Neural progenitor cell (in vitro differentiated cells): ENCODE measurements around the gene CES2. TPM values are rescaled to one million over a fixed set of nuclear protein-coding genes. Genes with fewer than 3 reads are reported as not detected.

ENCODE experiments used
- DNase-seq: peaks from one replicate; pipeline ENCODE4 v3.0.0-alpha.2; 2016; ENCODE audit warnings: low spot score
- H2AFZ ChIP-seq: fragments of 200-600 bp; sonication (generic); replicated peaks from 2 replicates; pipeline ENCODE4 v1.6.1; 2016; ENCODE audit warnings: antibody characterized with exemption
- H3F3A ChIP-seq: fragments of 200-600 bp; sonication (generic); 2 replicates; pipeline ENCODE4 v1.6.1; 2016; ENCODE audit warnings: antibody characterized with exemption, low read depth
- H3K27ac ChIP-seq: fragments of 200-600 bp; sonication (generic); 2 replicates; pipeline ENCODE4 v1.5.1; 2016; ENCODE audit warnings: mild to moderate bottlenecking
- H3K27me3 ChIP-seq: fragments of 200-600 bp; sonication (generic); 2 replicates; pipeline ENCODE4 v1.6.1; 2016; ENCODE audit warnings: mild to moderate bottlenecking, moderate library complexity
- H3K36me3 ChIP-seq: fragments of 200-600 bp; sonication (generic); 2 replicates; pipeline ENCODE4 v1.5.1; 2016
- H3K4me1 ChIP-seq: fragments of 200-600 bp; sonication (generic); 2 replicates; pipeline ENCODE4 v1.6.1; 2016; ENCODE audit warnings: mixed run types
- H3K4me2 ChIP-seq: fragments of 200-600 bp; sonication (generic); 2 replicates; pipeline ENCODE4 v1.6.1; 2016
- H3K4me3 ChIP-seq: fragments of 200-600 bp; sonication (generic); 2 replicates; pipeline ENCODE4 v1.5.1; 2016
- H3K79me2 ChIP-seq: fragments of 200-600 bp; sonication (generic); 2 replicates; pipeline ENCODE4 v1.6.1; 2016; ENCODE audit warnings: low read depth
- H3K9ac ChIP-seq: fragments of 200-600 bp; sonication (generic); 2 replicates; pipeline ENCODE4 v1.6.1; 2016
- H3K9me3 ChIP-seq: fragments of 200-600 bp; sonication (generic); 2 replicates; pipeline ENCODE4 v1.5.1; 2016; ENCODE audit warnings: low read depth
- H4K20me1 ChIP-seq: fragments of 200-600 bp; sonication (generic); 2 replicates; pipeline ENCODE4 v1.6.1; 2016; ENCODE audit warnings: low read depth
- H3K27ac Mint-ChIP-seq: 3 replicates; pipeline ENCODE4 v1.8.0; 2021; ENCODE audit warnings: mixed read lengths
- H3K27me3 Mint-ChIP-seq: 2 replicates; pipeline ENCODE4 v1.8.0; 2022; ENCODE audit warnings: low read depth, mild to moderate bottlenecking, inconsistent platforms, moderate library complexity, mixed read lengths; ENCODE audit not compliant: insufficient read depth
- H3K36me3 Mint-ChIP-seq: 3 replicates; pipeline ENCODE4 v1.8.0; 2021; ENCODE audit warnings: mixed read lengths
- H3K4me1 Mint-ChIP-seq: 3 replicates; pipeline ENCODE4 v1.8.0; 2021; ENCODE audit warnings: mixed read lengths
- H3K4me3 Mint-ChIP-seq: 3 replicates; pipeline ENCODE4 v1.8.0; 2021; ENCODE audit warnings: mild to moderate bottlenecking, moderate library complexity, mixed read lengths
- H3K9me3 Mint-ChIP-seq: 3 replicates; pipeline ENCODE4 v1.8.0; 2020; ENCODE audit warnings: mixed read lengths
- EZH2 ChIP-seq: fragments of 200-600 bp; sonication (generic); IDR thresholded peaks from 2 replicates; pipeline ENCODE4 v1.6.1; 2017; ENCODE audit warnings: antibody characterized with exemption, mild to moderate bottlenecking, moderate library complexity
- EZH2phosphoT487 ChIP-seq: fragments of 200-600 bp; sonication (generic); IDR thresholded peaks from 2 replicates; pipeline ENCODE4 v1.6.1; 2017; ENCODE audit warnings: antibody characterized with exemption
- total RNA-seq: library from RNA; depleted of rRNA; stranded (reverse); fragments of >200 nt; gene quantifications from 2 replicates; pipeline ENCODE4 v1.2.3, GENCODE V29; 2015; ENCODE audit warnings: low replicate concordance
- TF ChIP-seq, protein P1 (sequence below): fragments of 200-600 bp; sonication (generic); IDR thresholded peaks from 2 replicates; pipeline ENCODE4 v1.5.1; 2017; ENCODE audit warnings: antibody characterized with exemption, mild to moderate bottlenecking

CES2 gene
- total RNA-seq, 1 donor from 2014 or later: 11.1 TPM

DNA sequence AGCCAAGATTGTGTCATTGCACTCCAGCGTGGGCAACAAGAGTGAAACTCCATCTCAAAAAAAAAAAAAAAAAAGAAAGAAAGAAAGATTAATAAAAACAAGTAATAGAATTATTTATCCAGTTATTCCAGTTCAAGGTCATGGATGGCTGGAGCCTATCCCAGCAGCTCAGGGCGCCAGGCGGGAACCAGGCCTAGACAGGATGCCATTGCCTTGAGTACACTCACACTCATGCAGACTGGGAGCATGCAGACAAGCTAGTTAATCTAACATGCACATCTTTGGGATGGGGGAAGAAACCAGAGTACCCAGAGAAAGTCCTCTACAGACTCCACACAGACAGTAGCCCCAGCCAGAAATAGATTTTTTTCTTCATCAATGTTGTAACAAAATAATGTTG, 37.1 kb upstream of the CES2 start:
- H3K36me3 Mint-ChIP-seq: no peaks in the 10 kb centered on the region
- no peak for DNase-seq
- no peak for TF ChIP-seq EZH2phosphoT487
- TF ChIP-seq, protein P1, sequence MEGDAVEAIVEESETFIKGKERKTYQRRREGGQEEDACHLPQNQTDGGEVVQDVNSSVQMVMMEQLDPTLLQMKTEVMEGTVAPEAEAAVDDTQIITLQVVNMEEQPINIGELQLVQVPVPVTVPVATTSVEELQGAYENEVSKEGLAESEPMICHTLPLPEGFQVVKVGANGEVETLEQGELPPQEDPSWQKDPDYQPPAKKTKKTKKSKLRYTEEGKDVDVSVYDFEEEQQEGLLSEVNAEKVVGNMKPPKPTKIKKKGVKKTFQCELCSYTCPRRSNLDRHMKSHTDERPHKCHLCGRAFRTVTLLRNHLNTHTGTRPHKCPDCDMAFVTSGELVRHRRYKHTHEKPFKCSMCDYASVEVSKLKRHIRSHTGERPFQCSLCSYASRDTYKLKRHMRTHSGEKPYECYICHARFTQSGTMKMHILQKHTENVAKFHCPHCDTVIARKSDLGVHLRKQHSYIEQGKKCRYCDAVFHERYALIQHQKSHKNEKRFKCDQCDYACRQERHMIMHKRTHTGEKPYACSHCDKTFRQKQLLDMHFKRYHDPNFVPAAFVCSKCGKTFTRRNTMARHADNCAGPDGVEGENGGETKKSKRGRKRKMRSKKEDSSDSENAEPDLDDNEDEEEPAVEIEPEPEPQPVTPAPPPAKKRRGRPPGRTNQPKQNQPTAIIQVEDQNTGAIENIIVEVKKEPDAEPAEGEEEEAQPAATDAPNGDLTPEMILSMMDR: no peak
- TF ChIP-seq EZH2: no peak
- peaks cover 23% of the 10 kb centered on the region for H3K4me1 Mint-ChIP-seq
- Histone ChIP-seq H3K4me1 (no peaks in the 10 kb centered on the region), H3K79me2 (no peaks in the 10 kb centered on the region), H3K4me3 (no peak overlapping the region), H2AFZ (no peak overlapping the region), H3K36me3 (no peaks in the 10 kb centered on the region), H3K4me2 (no peak overlapping the region), H3K27ac (no peak overlapping the region), H3K9ac (no peak overlapping the region), H4K20me1 (no peaks in the 10 kb centered on the region), H3K27me3 (no peaks in the 10 kb centered on the region), H3F3A (no peaks in the 10 kb centered on the region), H3K9me3 (no peaks in the 10 kb centered on the region)
- H3K27me3 Mint-ChIP-seq: peaks cover 9% of the 10 kb centered on the region
- no peak overlapping the region for H3K4me3 Mint-ChIP-seq
- no peaks in the 10 kb centered on the region for H3K9me3 Mint-ChIP-seq
- H3K27ac Mint-ChIP-seq: no peak overlapping the region

- Mint-ChIP-seq H3K36me3 (no peaks in the 10 kb centered on the region), H3K27me3 (peaks cover 9% of the 10 kb centered on the region), H3K4me3 (no peak overlapping the region), H3K27ac (no peak overlapping the region), H3K4me1 (peaks cover 23% of the 10 kb centered on the region), H3K9me3 (no peaks in the 10 kb centered on the region)
- Histone ChIP-seq H3K4me3 (no peak overlapping the region), H3K9ac (no peak overlapping the region), H3K79me2 (no peaks in the 10 kb centered on the region), H3F3A (no peaks in the 10 kb centered on the region), H3K4me2 (no peak overlapping the region), H3K27me3 (no peaks in the 10 kb centered on the region), H3K9me3 (no peaks in the 10 kb centered on the region), H4K20me1 (no peaks in the 10 kb centered on the region), H2AFZ (no peak overlapping the region), H3K27ac (no peak overlapping the region), H3K36me3 (no peaks in the 10 kb centered on the region), H3K4me1 (no peaks in the 10 kb centered on the region)
- DNase-seq: no peak
- TF ChIP-seq, protein P1: no peak
- TF ChIP-seq EZH2phosphoT487: no peak
- TF ChIP-seq EZH2: no peak
Observed at GRCh38 chr16:66898933-66899309, 36.4 kb upstream of the CES2 start.

DNA sequence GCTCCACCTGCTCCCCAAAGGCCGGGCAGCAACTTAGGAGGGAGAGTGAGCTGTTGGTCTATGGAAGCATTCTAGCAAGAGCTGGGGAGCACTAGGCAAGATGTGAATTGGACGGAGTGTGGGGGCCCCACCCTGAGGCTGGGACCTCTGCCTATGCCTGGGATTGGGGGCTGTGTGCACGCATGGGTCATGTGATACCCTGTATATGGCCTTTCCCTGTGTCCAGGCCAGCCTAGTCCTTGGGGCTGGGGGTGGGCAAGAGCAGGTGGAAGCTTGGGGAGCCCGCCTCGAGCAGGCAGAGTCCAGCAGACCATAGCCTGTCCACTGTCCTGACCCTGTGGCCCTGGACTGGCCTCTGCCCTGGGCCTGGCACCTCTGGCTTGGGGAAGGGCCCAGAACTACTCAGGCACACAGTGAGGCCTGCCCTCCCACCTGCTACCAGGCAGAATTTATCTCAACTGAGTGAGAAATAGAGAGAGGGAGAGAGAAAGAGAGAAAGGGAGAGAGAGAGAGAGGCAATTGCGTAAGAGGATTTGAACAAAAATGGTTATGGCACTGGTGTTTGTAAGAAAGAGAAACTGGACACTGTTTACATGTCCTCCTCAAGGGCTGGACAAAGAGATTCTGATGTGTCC, 35.9 kb upstream of the CES2 start:
- Histone ChIP-seq H3K27ac (no peak overlapping the region), H4K20me1 (no peaks in the 10 kb centered on the region), H3K4me1 (no peaks in the 10 kb centered on the region)

More for the DNA sequence above, 35.9 kb upstream of the CES2 start:
- Histone ChIP-seq H2AFZ (no peak overlapping the region), H3K9ac (no peak overlapping the region), H3K4me2 (no peak overlapping the region), H3F3A (no peaks in the 10 kb centered on the region), H3K79me2 (no peaks in the 10 kb centered on the region), H3K27me3 (no peaks in the 10 kb centered on the region), H3K4me3 (no peak overlapping the region), H3K36me3 (no peaks in the 10 kb centered on the region), H3K9me3 (no peaks in the 10 kb centered on the region)
- Mint-ChIP-seq H3K27ac (no peak overlapping the region), H3K27me3 (peaks cover 9% of the 10 kb centered on the region), H3K4me3 (no peak overlapping the region), H3K9me3 (no peaks in the 10 kb centered on the region), H3K36me3 (no peaks in the 10 kb centered on the region), H3K4me1 (peaks cover 23% of the 10 kb centered on the region)
- no peak for TF ChIP-seq EZH2phosphoT487
- TF ChIP-seq EZH2: no peak
- TF ChIP-seq, protein P1: no peak
- no peak for DNase-seq
